OCI-LY7 (cell line): ENCODE measurements around the gene DARS1. TPM values are rescaled to one million over a fixed set of nuclear protein-coding genes. Genes with fewer than 3 reads are reported as not detected.

Source experiments
- BruUV-seq: library from RNA; stranded (reverse); fragments of 400-500 nt; replicated peaks from 2 replicates; lab custom pipeline; 2021; lab: Mats Ljungman, UMichigan
- CTCF ChIA-PET: fragments of 300-600 bp; sonication (Branson Sonifier 250); formaldehyde crosslinking; loops from one replicate; lab custom pipeline; 2022; ENCODE audit warnings: antibody characterized with exemption; ENCODE audit not compliant: unreplicated experiment; lab: Charles Lee
- POLR2A ChIA-PET: fragments of 300-600 bp; sonication (Branson Sonifier 250); formaldehyde crosslinking; loops from one replicate; lab custom pipeline; 2022; ENCODE audit warnings: antibody characterized with exemption; lab: Charles Lee
- DNase-seq: peaks from one replicate; pipeline ENCODE4 v3.0.0-alpha.2; 2015; ENCODE audit warnings: low spot score
- H2AFZ ChIP-seq: fragments of 200-600 bp; sonication (generic), shearing (Covaris generic); 2 replicates; pipeline ENCODE4 v1.6.1; 2014; ENCODE audit warnings: mild to moderate bottlenecking, antibody characterized with exemption, low read length, moderate library complexity
- H3K27ac ChIP-seq: fragments of 200-600 bp; sonication (generic); 2 replicates; pipeline ENCODE4 v1.5.1; 2014; ENCODE audit warnings: mixed run types, low read depth, mild to moderate bottlenecking, moderate library complexity, low read length, inconsistent platforms; ENCODE audit not compliant: poor library complexity, severe bottlenecking
- H3K36me3 ChIP-seq: fragments of 200-600 bp; sonication (generic); 2 replicates; pipeline ENCODE4 v1.6.1; 2014; ENCODE audit warnings: mild to moderate bottlenecking, antibody characterized with exemption, low read length, moderate library complexity, mixed read lengths; ENCODE audit not compliant: insufficient read depth
- H3K4me1 ChIP-seq: fragments of 200-600 bp; sonication (generic); 2 replicates; pipeline ENCODE4 v1.5.1; 2014; ENCODE audit warnings: mild to moderate bottlenecking, low read length; ENCODE audit not compliant: insufficient read depth, poor library complexity, severe bottlenecking
- H3K4me2 ChIP-seq: fragments of 200-600 bp; sonication (generic); 2 replicates; pipeline ENCODE4 v1.6.1; 2014; ENCODE audit warnings: mild to moderate bottlenecking, low read length
- H3K4me3 ChIP-seq: fragments of 200-600 bp; sonication (generic); 2 replicates; pipeline ENCODE4 v1.5.1; 2014; ENCODE audit warnings: mild to moderate bottlenecking, low read depth, low read length; ENCODE audit not compliant: poor library complexity, severe bottlenecking
- H3K79me2 ChIP-seq: fragments of 200-600 bp; sonication (generic); 2 replicates; pipeline ENCODE4 v1.6.1; 2016; ENCODE audit warnings: low read depth, mild to moderate bottlenecking, low read length, moderate library complexity, mixed read lengths; ENCODE audit not compliant: insufficient read depth
- H3K9me2 ChIP-seq: fragments of 200-600 bp; sonication (generic); 2 replicates; pipeline ENCODE4 v1.6.1; 2016; ENCODE audit warnings: mild to moderate bottlenecking, low read length, mixed read lengths; ENCODE audit not compliant: insufficient read depth
- H3K9me3 ChIP-seq: fragments of 200-600 bp; sonication (generic); 2 replicates; pipeline ENCODE4 v1.6.1; 2014; ENCODE audit warnings: mild to moderate bottlenecking, mixed run types, low read length, mixed read lengths
- H4K20me1 ChIP-seq: fragments of 200-600 bp; sonication (generic); 2 replicates; pipeline ENCODE4 v1.6.1; 2014; ENCODE audit warnings: mild to moderate bottlenecking, antibody characterized with exemption, low read length, moderate library complexity, mixed read lengths; ENCODE audit not compliant: insufficient read depth
- CTCF ChIP-seq: fragments of 200-600 bp; sonication (generic); conservative IDR thresholded peaks from 2 replicates; pipeline ENCODE4 v1.5.1; 2014; ENCODE audit warnings: mild to moderate bottlenecking, antibody characterized with exemption, low read length, moderate library complexity, mixed read lengths
- EZH2phosphoT487 ChIP-seq: fragments of 200-600 bp; sonication (generic); IDR thresholded peaks from 2 replicates; pipeline ENCODE4 v1.6.1; 2018; ENCODE audit warnings: low read depth, borderline replicate concordance, mild to moderate bottlenecking, mixed run types, antibody characterized with exemption, low read length, moderate library complexity, mixed read lengths
- intact Hi-C: fragments of 100-400 bp; cut with micrococcal nuclease; formaldehyde crosslinking; loops from one replicate; pipeline ENCODE4 v1.10.0; 2022; ENCODE audit not compliant: unreplicated experiment
- total RNA-seq, 2 experiments: library from RNA; depleted of rRNA in 1 of 2; stranded (reverse); fragments of >200 nt in 1 of 2; shearing (Covaris generic) in 1 of 2; gene quantifications; 2 replicates each; pipeline ENCODE4 v1.2.3, GENCODE V29; 2014 to 2022

Gene DARS1
- total RNA-seq, 2 experiments from 2014 or later, result 90.5 to 140 TPM

GRCh38 chr2:136024616-136025015 lies 39.2 kb upstream of the DARS1 start:
- H3K27ac ChIP-seq, result no peak overlapping the region
- H3K79me2 ChIP-seq, result no peaks in the 10 kb centered on the region
- no peak overlapping the region for H3K4me3 ChIP-seq
- no peaks in the 10 kb centered on the region for H4K20me1 ChIP-seq
- no peak overlapping the region for H3K4me2 ChIP-seq
- H3K36me3 ChIP-seq, result no peaks in the 10 kb centered on the region
- ChIA-PET POLR2A (interaction anchor here (0.7 to 1.8 kb wide), 2 partner anchors 9 to 19 kb away, joined by 4 to 6 read pairs; no protein-coding TSS in a partner anchor), CTCF (no interaction called here)
- H3K9me2 ChIP-seq, result no peaks in the 10 kb centered on the region
- no peak for DNase-seq
- no TSS peak for BruUV-seq
- no peak overlapping the region for H2AFZ ChIP-seq
- no peaks in the 10 kb centered on the region for H3K9me3 ChIP-seq
- TF ChIP-seq CTCF (no peak), EZH2phosphoT487 (no peak)
- intact Hi-C loops, result no loop called here
- H3K4me1 ChIP-seq, result peaks cover 27% of the 10 kb centered on the region

- no peaks in the 10 kb centered on the region for H4K20me1 ChIP-seq
- intact Hi-C loops, result no loop called here
- H3K4me3 ChIP-seq, result no peak overlapping the region
- no peak overlapping the region for H3K27ac ChIP-seq
- no peaks in the 10 kb centered on the region for H3K36me3 ChIP-seq
- ChIA-PET CTCF (no interaction called here), POLR2A (interaction anchor here (1.8 kb wide), 1 partner anchor 19 kb away, joined by 6 read pairs; no protein-coding TSS in a partner anchor)
- no peak for DNase-seq
- peaks cover 31% of the 10 kb centered on the region for H3K4me1 ChIP-seq
- TF ChIP-seq CTCF (peak; percentile 44), EZH2phosphoT487 (no peak)
- H3K9me3 ChIP-seq, result no peaks in the 10 kb centered on the region
- H2AFZ ChIP-seq, result no peak overlapping the region
- no peaks in the 10 kb centered on the region for H3K79me2 ChIP-seq
- no peak overlapping the region for H3K4me2 ChIP-seq
- no peaks in the 10 kb centered on the region for H3K9me2 ChIP-seq
- no TSS peak for BruUV-seq
Observed at GRCh38 chr2:136024185-136024584, 38.8 kb upstream of the DARS1 start.

- no peaks in the 10 kb centered on the region for H3K36me3 ChIP-seq
- H4K20me1 ChIP-seq, result no peaks in the 10 kb centered on the region
- H3K9me2 ChIP-seq, result no peaks in the 10 kb centered on the region
- CTCF ChIA-PET, result no interaction called here
- H3K79me2 ChIP-seq, result no peaks in the 10 kb centered on the region
- no peak overlapping the region for H2AFZ ChIP-seq
- H3K4me2 ChIP-seq, result no peak overlapping the region
- H3K4me3 ChIP-seq, result no peak overlapping the region
- TF ChIP-seq CTCF (no peak), EZH2phosphoT487 (no peak)
- POLR2A ChIA-PET, result interaction anchor here (0.8 to 1.8 kb wide), 5 partner anchors 18 to 91 kb away, joined by 3 to 6 read pairs (median 4); no protein-coding TSS in a partner anchor
- H3K4me1 ChIP-seq, result peaks cover 36% of the 10 kb centered on the region
- intact Hi-C loops, result no loop called here
- BruUV-seq, result no TSS peak
- DNase-seq, result no peak
- no peak overlapping the region for H3K27ac ChIP-seq
- no peaks in the 10 kb centered on the region for H3K9me3 ChIP-seq
Observed at GRCh38 chr2:136023416-136023815, 38.0 kb upstream of the DARS1 start.
